ENCODE data around the gene PAM. TPM values are rescaled to one million over a fixed set of nuclear protein-coding genes. Genes with fewer than 3 reads are reported as not detected.
A peak's percentile ranks its signal among the peaks of the same experiment; 100 is the strongest.

The PAM gene
- total RNA-seq, 1 experiment from 2014 or later: 90.0 TPM

GRCh38 chr5:102823441-102823874 lies 68.4 kb downstream of the PAM start:
- Histone ChIP-seq H3K79me2 (ENCODE audit: low read length) (no peaks in the 10 kb centered on the region), H3K9me2 (replicated peaks; ENCODE audit: low read length) (no peaks in the 10 kb centered on the region), H3K4me3 (ENCODE audit: low read length) (no peak overlapping the region), H3K9ac (ENCODE audit: low read length) (no peak overlapping the region), H2AFZ (ENCODE audit: low read length) (no peak overlapping the region), H3K9me3 (ENCODE audit: low read length) (no peaks in the 10 kb centered on the region), H4K20me1 (ENCODE audit: low read length) (no peaks in the 10 kb centered on the region), H3K4me2 (ENCODE audit: low read length) (no peak overlapping the region), H3K27me3 (ENCODE audit: low read length) (no peaks in the 10 kb centered on the region), H3K27ac (ENCODE audit: low read length) (no peak overlapping the region), H3F3A (ENCODE audit: low read length, unreplicated experiment) (no peaks in the 10 kb centered on the region), H3K36me3 (ENCODE audit: low read depth, low read length) (0 out of 2 replicates have a peak, but pooled peaks cover 2% of the 10 kb centered on the region), H3K4me1 (ENCODE audit: insufficient read depth, low read length) (peaks cover 9% of the 10 kb centered on the region)
- intact Hi-C loops (cut with micrococcal nuclease): no loop called here
- ChIA-PET CTCF (no interaction called here), POLR2A (ENCODE audit: unreplicated experiment) (no interaction called here)
- DNase-seq (no peak), ATAC-seq (no peak)
- TF ChIP-seq CTCF (conservative IDR thresholded peaks at IDR 0.05; ENCODE audit: low read depth, low read length) (no peak), EZH2 (IDR thresholded peaks at IDR 0.05; ENCODE audit: low read length, unreplicated experiment) (no peak), EZH2phosphoT487 (IDR thresholded peaks at IDR 0.05; ENCODE audit: borderline replicate concordance, low read length) (no peak)
- no TSS peak for BruUV-seq (replicated peaks)

GRCh38 chr5:102826629-102827028 lies 71.5 kb downstream of the PAM start:
- ChIA-PET POLR2A (ENCODE audit: unreplicated experiment) (interaction anchor here (0.7 kb wide), 1 partner anchor 132 kb away, joined by 3 read pairs; no protein-coding TSS in a partner anchor), CTCF (interaction anchor here (0.6 kb wide), 1 partner anchor 253 kb away, joined by 3 read pairs; no protein-coding TSS in a partner anchor)
- Histone ChIP-seq H3K4me2 (ENCODE audit: low read length) (no peak overlapping the region), H3F3A (ENCODE audit: low read length, unreplicated experiment) (no peaks in the 10 kb centered on the region), H3K36me3 (ENCODE audit: low read depth, low read length) (0 out of 2 replicates have a peak, but pooled peaks cover 2% of the 10 kb centered on the region), H3K79me2 (ENCODE audit: low read length) (no peaks in the 10 kb centered on the region), H3K4me1 (ENCODE audit: insufficient read depth, low read length) (peaks cover 9% of the 10 kb centered on the region), H4K20me1 (ENCODE audit: low read length) (no peaks in the 10 kb centered on the region), H3K4me3 (ENCODE audit: low read length) (no peak overlapping the region), H3K9me2 (replicated peaks; ENCODE audit: low read length) (no peaks in the 10 kb centered on the region), H3K9ac (ENCODE audit: low read length) (no peak overlapping the region), H2AFZ (ENCODE audit: low read length) (no peak overlapping the region), H3K27ac (ENCODE audit: low read length) (no peak overlapping the region), H3K9me3 (ENCODE audit: low read length) (no peaks in the 10 kb centered on the region), H3K27me3 (ENCODE audit: low read length) (no peaks in the 10 kb centered on the region)
- ATAC-seq: peak; percentile 75
- peak; percentile 47 for DNase-seq
- no peak for TF ChIP-seq CTCF (conservative IDR thresholded peaks at IDR 0.05; ENCODE audit: low read depth, low read length)
- TF ChIP-seq EZH2phosphoT487 (IDR thresholded peaks at IDR 0.05; ENCODE audit: borderline replicate concordance, low read length): no peak
- TF ChIP-seq EZH2 (IDR thresholded peaks at IDR 0.05; ENCODE audit: low read length, unreplicated experiment): no peak
- intact Hi-C loops (cut with micrococcal nuclease): no loop called here
- no TSS peak for BruUV-seq (replicated peaks)

GRCh38 chr5:102830241-102830640 lies 75.1 kb downstream of the PAM start:
- BruUV-seq (replicated peaks): no TSS peak
- intact Hi-C loops (cut with micrococcal nuclease): no loop called here
- DNase-seq: no peak

More at GRCh38 chr5:102830241-102830640, 75.1 kb downstream of the PAM start:
- Histone ChIP-seq H3K9me3 (ENCODE audit: low read length) (no peaks in the 10 kb centered on the region), H3K4me1 (ENCODE audit: insufficient read depth, low read length) (peaks cover 9% of the 10 kb centered on the region), H3K4me3 (ENCODE audit: low read length) (no peak overlapping the region), H3K9me2 (replicated peaks; ENCODE audit: low read length) (no peaks in the 10 kb centered on the region), H3K79me2 (ENCODE audit: low read length) (no peaks in the 10 kb centered on the region), H3K36me3 (ENCODE audit: low read depth, low read length) (no peaks in the 10 kb centered on the region), H3K9ac (ENCODE audit: low read length) (no peak overlapping the region), H3F3A (ENCODE audit: low read length, unreplicated experiment) (no peaks in the 10 kb centered on the region), H3K27me3 (ENCODE audit: low read length) (no peaks in the 10 kb centered on the region), H3K27ac (ENCODE audit: low read length) (no peak overlapping the region), H4K20me1 (ENCODE audit: low read length) (no peaks in the 10 kb centered on the region), H3K4me2 (ENCODE audit: low read length) (no peak overlapping the region), H2AFZ (ENCODE audit: low read length) (no peak overlapping the region)
- ATAC-seq: no peak
- no peak for TF ChIP-seq EZH2phosphoT487 (IDR thresholded peaks at IDR 0.05; ENCODE audit: borderline replicate concordance, low read length)
- no peak for TF ChIP-seq CTCF (conservative IDR thresholded peaks at IDR 0.05; ENCODE audit: low read depth, low read length)
- no peak for TF ChIP-seq EZH2 (IDR thresholded peaks at IDR 0.05; ENCODE audit: low read length, unreplicated experiment)
- ChIA-PET CTCF (no interaction called here), POLR2A (ENCODE audit: unreplicated experiment) (no interaction called here)

All from PC-3 (cell line).